ENCODE measurements around the gene ATP13A2. TPM values are rescaled to one million over a fixed set of nuclear protein-coding genes. Genes with fewer than 3 reads are reported as not detected.

ATP13A2 gene
- total and polyA plus RNA-seq, 2 experiments from 2014 or later: 29.6 to 32.4 TPM

DNA sequence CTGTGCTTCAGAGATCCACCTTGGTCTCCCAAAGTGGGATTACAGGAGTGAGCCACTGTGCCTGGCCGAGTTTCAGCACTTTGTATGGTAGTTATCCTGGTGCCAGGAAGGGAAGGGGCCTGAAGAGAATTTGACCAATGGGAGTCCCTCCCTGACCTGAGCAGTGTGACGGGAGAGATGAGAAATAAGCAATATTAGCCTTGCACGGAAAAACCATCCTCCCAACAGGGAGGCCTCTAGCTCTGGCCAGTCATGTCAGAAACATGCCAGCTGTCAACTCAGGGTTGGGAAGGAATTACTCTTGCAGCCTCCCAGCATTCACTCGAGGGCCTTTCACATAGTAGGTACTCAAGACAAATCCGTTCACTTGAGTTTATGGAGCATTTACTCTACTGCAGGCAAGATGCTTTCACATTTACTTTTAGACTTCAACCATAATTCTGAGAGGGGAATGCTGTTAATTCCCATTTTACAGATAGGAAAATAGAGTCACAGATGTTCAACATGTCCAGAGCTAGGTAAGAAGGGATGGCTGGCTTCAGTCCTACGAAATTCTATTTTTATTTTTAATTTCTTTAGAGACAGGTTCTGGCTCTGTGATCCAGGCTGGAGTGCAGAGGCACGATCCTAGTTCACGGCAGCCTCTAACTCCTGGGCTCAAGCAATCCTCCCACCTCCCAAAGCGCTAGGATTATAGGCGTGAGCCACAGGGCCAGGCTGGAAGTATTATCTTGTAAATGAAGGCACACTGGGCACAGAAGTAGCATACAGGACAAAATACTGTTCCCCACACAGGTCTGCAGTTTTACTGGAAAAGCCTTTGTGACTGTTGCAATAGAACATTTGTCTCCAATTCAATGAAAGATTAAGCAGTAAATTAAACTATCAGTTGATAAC is 3.2 kb upstream of the ATP13A2 start:
- H3K9me3 ChIP-seq (ENCODE audit: low read depth): no peaks in the 10 kb centered on the region
- DNase-seq: no peak
- in situ Hi-C loops (cut with MboI): no loop called here

DNA sequence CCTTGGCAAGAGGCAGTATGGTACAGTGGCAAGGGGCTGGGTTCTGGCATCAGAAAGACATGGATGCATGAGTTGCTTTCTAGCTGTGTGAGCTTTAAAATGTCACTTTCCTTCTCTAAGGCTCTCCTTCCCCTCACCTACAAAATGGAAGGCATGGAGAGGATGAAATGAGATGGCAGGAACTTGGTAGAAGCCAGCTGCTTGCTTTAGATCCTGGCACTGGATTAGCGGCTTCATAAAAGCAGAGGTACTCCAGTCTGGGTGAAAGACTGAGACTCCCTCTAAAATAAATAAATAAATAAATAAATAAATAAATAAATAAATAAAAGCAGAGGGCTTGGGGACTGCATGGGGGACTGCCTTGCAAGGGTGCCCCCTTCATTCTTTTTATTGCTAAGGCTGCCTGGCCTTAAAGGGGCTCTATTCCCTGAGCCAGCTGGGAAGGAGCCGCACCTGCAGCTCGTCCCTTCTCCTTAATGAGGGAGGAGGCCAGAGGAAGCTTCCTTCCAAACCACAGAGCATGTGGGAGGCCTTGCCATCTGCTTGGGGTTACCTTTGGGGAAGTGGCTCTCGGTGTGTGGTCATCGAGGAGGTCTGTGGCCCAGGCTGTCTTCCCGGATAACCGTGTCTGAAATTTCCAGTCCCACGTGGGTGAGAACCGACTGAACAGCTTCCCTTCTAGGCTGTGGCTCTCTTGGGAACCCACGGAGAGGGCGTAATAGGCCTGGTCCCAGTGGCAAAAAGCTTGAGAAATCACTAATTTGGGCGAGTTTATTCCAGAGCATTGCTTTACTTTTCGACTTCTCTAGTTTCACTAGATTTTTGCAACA is 2.0 kb upstream of the ATP13A2 start:
- DNase-seq: no peak

More for the DNA sequence above, 3.2 kb upstream of the ATP13A2 start:
- Histone ChIP-seq H3K36me3 (ENCODE audit: low read depth) (peaks cover 6% of the 10 kb centered on the region; the same call in 1 of the 2 replicates), H3F3A (ENCODE audit: insufficient read depth) (peaks cover 24% of the 10 kb centered on the region), H3K79me2 (ENCODE audit: insufficient read depth) (peaks cover 7% of the 10 kb centered on the region; the same call in 1 of the 2 replicates), H2AFZ (no peak overlapping the region), H3K9ac (no peak overlapping the region), H3K27me3 (replicated peaks; ENCODE audit: insufficient read depth) (no peaks in the 10 kb centered on the region), H3K27ac (no peak overlapping the region), H4K20me1 (ENCODE audit: insufficient read depth) (no peaks in the 10 kb centered on the region), H3K4me3 (no peak overlapping the region), H3K9me2 (ENCODE audit: insufficient read depth) (no peaks in the 10 kb centered on the region), H3K4me1 (ENCODE audit: insufficient read depth) (peaks cover 23% of the 10 kb centered on the region), H3K4me2 (ENCODE audit: unreplicated experiment) (no peak overlapping the region)
- WGBS, 2 experiments (ENCODE audit: low coverage in 1 of 2, low lambda C conversion rate in 2 of 2, missing lambda C conversion rate in 2 of 2): 77 to 79% methylated on average over 10 of the region's 10 CpGs
- TF ChIP-seq EZH2 (IDR thresholded peaks at IDR 0.05; ENCODE audit: insufficient read depth, poor library complexity, severe bottlenecking): no peak
- TF ChIP-seq EZH2phosphoT487 (IDR thresholded peaks at IDR 0.05; ENCODE audit: insufficient read depth, low read depth): no peak

DNA sequence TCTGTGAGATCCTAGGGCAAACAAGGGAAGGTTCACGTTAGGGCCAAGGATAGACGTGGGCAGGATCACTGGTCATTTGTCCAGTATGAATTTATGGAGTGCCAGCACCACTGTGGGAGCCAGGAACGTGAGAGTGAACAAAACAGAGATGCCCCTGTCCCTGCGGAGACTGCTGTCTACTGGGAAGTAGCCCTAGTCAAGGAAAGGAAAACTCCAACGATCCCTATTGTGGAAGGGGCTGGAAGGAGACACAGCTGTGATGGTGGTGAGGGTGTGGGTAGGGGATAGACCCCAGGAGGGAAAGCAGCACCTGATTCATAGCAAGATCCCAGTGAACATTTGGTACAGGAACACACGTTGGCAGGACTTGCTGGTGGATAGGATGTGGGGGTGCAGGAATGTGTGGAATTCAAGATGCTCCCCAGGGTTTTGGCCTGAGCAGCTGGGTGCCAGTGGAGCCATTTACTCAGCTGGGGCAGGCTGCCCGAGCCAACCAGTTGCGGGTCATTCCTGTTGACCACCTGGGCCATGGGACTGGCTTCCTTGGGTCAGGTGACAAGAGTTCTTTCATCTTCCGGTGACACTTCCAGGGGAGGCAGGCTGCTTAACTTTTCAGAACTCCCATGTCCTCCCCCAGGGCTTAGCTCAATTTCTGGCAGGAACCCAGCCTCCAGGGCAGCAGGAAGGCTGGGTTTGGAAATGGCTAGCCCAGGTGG is 1.2 kb upstream of the ATP13A2 start:
- no peak for TF ChIP-seq EZH2 (IDR thresholded peaks at IDR 0.05; ENCODE audit: insufficient read depth, poor library complexity, severe bottlenecking)
- TF ChIP-seq EZH2phosphoT487 (IDR thresholded peaks at IDR 0.05; ENCODE audit: insufficient read depth, low read depth): no peak
- Histone ChIP-seq H3K27ac (no peak overlapping the region), H3K4me1 (ENCODE audit: insufficient read depth) (peaks cover 23% of the 10 kb centered on the region), H3F3A (ENCODE audit: insufficient read depth) (peaks cover 13% of the 10 kb centered on the region), H3K27me3 (replicated peaks; ENCODE audit: insufficient read depth) (no peaks in the 10 kb centered on the region), H4K20me1 (ENCODE audit: insufficient read depth) (no peaks in the 10 kb centered on the region), H3K4me2 (ENCODE audit: unreplicated experiment) (no peak overlapping the region), H3K4me3 (no peak overlapping the region), H3K9me3 (ENCODE audit: low read depth) (no peaks in the 10 kb centered on the region), H3K9ac (no peak overlapping the region), H3K79me2 (ENCODE audit: insufficient read depth) (peaks cover 7% of the 10 kb centered on the region; the same call in 1 of the 2 replicates), H2AFZ (no peak overlapping the region), H3K36me3 (ENCODE audit: low read depth) (no peaks in the 10 kb centered on the region; the same call in 1 of the 2 replicates), H3K9me2 (ENCODE audit: insufficient read depth) (no peaks in the 10 kb centered on the region)
- in situ Hi-C loops (cut with MboI): no loop called here
- DNase-seq: peak; percentile 53
- 63 to 67% methylated on average over 9 of the region's 9 CpGs for WGBS, 2 experiments (ENCODE audit: low coverage in 1 of 2, low lambda C conversion rate in 2 of 2, missing lambda C conversion rate in 2 of 2)

More for the DNA sequence above, 2.0 kb upstream of the ATP13A2 start:
- Histone ChIP-seq H3K9me3 (ENCODE audit: low read depth) (no peaks in the 10 kb centered on the region), H2AFZ (no peak overlapping the region), H3K27me3 (replicated peaks; ENCODE audit: insufficient read depth) (no peaks in the 10 kb centered on the region), H3K36me3 (ENCODE audit: low read depth) (no peaks in the 10 kb centered on the region; the same call in 1 of the 2 replicates), H3F3A (ENCODE audit: insufficient read depth) (peaks cover 13% of the 10 kb centered on the region), H3K4me1 (ENCODE audit: insufficient read depth) (peaks cover 23% of the 10 kb centered on the region), H3K4me2 (ENCODE audit: unreplicated experiment) (no peak overlapping the region), H3K4me3 (no peak overlapping the region), H4K20me1 (ENCODE audit: insufficient read depth) (no peaks in the 10 kb centered on the region), H3K9ac (no peak overlapping the region), H3K27ac (no peak overlapping the region), H3K79me2 (ENCODE audit: insufficient read depth) (peaks cover 7% of the 10 kb centered on the region; the same call in 1 of the 2 replicates), H3K9me2 (ENCODE audit: insufficient read depth) (no peaks in the 10 kb centered on the region)
- 90 to 91% methylated on average over 13 of the region's 13 CpGs for WGBS, 2 experiments (ENCODE audit: low coverage in 1 of 2, low lambda C conversion rate in 2 of 2, missing lambda C conversion rate in 2 of 2)
- TF ChIP-seq EZH2phosphoT487 (IDR thresholded peaks at IDR 0.05; ENCODE audit: insufficient read depth, low read depth): no peak
- in situ Hi-C loops (cut with MboI): no loop called here

DNA sequence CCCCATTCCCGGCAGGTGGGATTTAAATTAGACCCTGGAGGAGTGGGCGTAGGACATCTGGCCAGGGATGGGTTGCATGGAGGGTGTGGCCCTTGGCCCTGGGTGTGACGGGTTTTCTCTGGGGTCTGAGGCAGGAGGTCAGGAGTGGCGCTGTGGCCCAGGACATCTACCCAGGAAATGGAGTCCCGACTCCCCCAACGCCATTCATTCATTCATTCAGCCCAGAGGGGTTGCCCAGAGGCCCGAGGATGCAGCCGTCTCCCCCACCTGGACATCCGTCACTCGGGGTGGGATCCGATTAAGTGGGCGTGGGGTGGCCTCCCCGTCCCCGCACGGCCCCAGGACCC is 663 bp downstream of the ATP13A2 start:
- WGBS, 2 experiments (ENCODE audit: low coverage in 1 of 2, low lambda C conversion rate in 2 of 2, missing lambda C conversion rate in 2 of 2): 2 to 3% methylated on average over 14 to 15 of the region's 15 CpGs
- Histone ChIP-seq H3K27me3 (replicated peaks; ENCODE audit: insufficient read depth) (no peaks in the 10 kb centered on the region), H4K20me1 (ENCODE audit: insufficient read depth) (no peaks in the 10 kb centered on the region), H3K79me2 (ENCODE audit: insufficient read depth) (peaks cover 7% of the 10 kb centered on the region; the same call in 1 of the 2 replicates), H3K4me2 (ENCODE audit: unreplicated experiment) (peak overlapping the region; percentile 91), H3K4me1 (ENCODE audit: insufficient read depth) (peaks cover 23% of the 10 kb centered on the region), H3F3A (ENCODE audit: insufficient read depth) (peaks cover 8% of the 10 kb centered on the region), H2AFZ (peak overlapping the region; percentile 80), H3K9ac (peak overlapping the region; percentile 67), H3K27ac (no peak overlapping the region), H3K9me3 (ENCODE audit: low read depth) (no peaks in the 10 kb centered on the region), H3K4me3 (peak overlapping the region; percentile 84), H3K9me2 (ENCODE audit: insufficient read depth) (no peaks in the 10 kb centered on the region), H3K36me3 (ENCODE audit: low read depth) (no peaks in the 10 kb centered on the region)
- DNase-seq: no peak
- no peak for TF ChIP-seq EZH2phosphoT487 (IDR thresholded peaks at IDR 0.05; ENCODE audit: insufficient read depth, low read depth)
- TF ChIP-seq EZH2 (IDR thresholded peaks at IDR 0.05; ENCODE audit: insufficient read depth, poor library complexity, severe bottlenecking): no peak
- in situ Hi-C loops (cut with MboI): no loop called here
